ENCODE measurements around the gene MACROD2.

Gene MACROD2

DNA sequence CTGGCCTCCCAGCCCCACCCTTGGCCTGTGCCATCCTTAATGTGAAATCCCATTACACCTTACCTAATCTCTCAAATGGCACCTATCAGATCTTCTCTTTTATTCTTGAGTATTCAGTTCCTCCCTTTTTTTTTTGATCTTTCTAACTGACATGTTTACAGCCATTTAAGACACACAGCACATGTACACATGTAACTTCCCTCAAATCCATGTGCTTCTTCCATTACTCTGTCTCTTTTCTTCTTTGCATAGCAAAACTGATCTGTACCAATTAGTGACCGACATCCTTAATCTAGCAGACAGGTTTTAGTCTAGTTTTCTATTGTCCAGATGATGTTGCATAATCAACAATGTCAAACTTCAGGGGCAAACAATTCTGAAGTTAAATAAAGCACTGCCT lies 755.9 kb downstream of the MACROD2 start:
- Histone ChIP-seq H3K27me3 (ENCODE audit: control insufficient read depth, insufficient read depth, low read length, poor library complexity, severe bottlenecking) (no peaks in the 10 kb centered on the region), H3K4me1 (ENCODE audit: control insufficient read depth, insufficient read depth, low read length) (no peaks in the 10 kb centered on the region), H3K9me3 (ENCODE audit: control insufficient read depth, low read length) (no peaks in the 10 kb centered on the region), H3K27ac (ENCODE audit: insufficient read depth, low read depth, low read length, poor library complexity, severe bottlenecking) (no peak overlapping the region), H3K36me3 (ENCODE audit: control insufficient read depth, insufficient read depth, low read length) (no peaks in the 10 kb centered on the region), H3K4me3 (ENCODE audit: insufficient read depth, low read depth, low read length) (no peak overlapping the region)
- 92 to 100% methylated on average over 1 of the region's 1 CpG for WGBS, 2 experiments

- WGBS, 2 experiments: 87 to 88% methylated on average over 11 to 12 of the region's 12 CpGs
- Histone ChIP-seq H3K4me3 (ENCODE audit: insufficient read depth, low read depth, low read length) (no peak overlapping the region), H3K36me3 (ENCODE audit: control insufficient read depth, insufficient read depth, low read length) (no peaks in the 10 kb centered on the region), H3K4me1 (ENCODE audit: control insufficient read depth, insufficient read depth, low read length) (no peaks in the 10 kb centered on the region), H3K9me3 (ENCODE audit: control insufficient read depth, low read length) (no peaks in the 10 kb centered on the region), H3K27ac (ENCODE audit: insufficient read depth, low read depth, low read length, poor library complexity, severe bottlenecking) (no peak overlapping the region), H3K27me3 (ENCODE audit: control insufficient read depth, insufficient read depth, low read length, poor library complexity, severe bottlenecking) (no peaks in the 10 kb centered on the region)
Observed at GRCh38 chr20:14757728-14758127, 762.4 kb downstream of the MACROD2 start.

DNA sequence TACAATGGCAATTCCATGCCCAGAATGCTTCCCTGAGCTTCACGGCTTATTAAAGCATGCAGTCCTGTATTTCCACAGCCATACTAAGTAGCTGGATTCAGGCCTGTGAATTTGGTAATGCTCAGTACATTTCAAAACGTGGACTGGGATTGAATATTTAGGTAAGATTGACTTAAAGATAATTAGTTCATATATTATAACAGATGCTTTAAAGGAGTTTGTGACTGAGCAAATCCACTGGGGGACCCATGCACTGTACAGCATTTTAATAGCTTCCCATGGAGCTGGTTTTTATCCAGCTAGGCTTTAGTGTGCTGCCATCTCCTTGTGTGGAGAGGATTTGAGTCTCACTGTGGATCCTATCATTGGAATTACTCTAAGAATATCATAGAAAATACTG lies 763.0 kb downstream of the MACROD2 start:
- Histone ChIP-seq H3K36me3 (ENCODE audit: control insufficient read depth, insufficient read depth, low read length) (no peaks in the 10 kb centered on the region), H3K27ac (ENCODE audit: insufficient read depth, low read depth, low read length, poor library complexity, severe bottlenecking) (no peak overlapping the region), H3K27me3 (ENCODE audit: control insufficient read depth, insufficient read depth, low read length, poor library complexity, severe bottlenecking) (no peaks in the 10 kb centered on the region), H3K4me3 (ENCODE audit: insufficient read depth, low read depth, low read length) (no peak overlapping the region), H3K4me1 (ENCODE audit: control insufficient read depth, insufficient read depth, low read length) (no peaks in the 10 kb centered on the region), H3K9me3 (ENCODE audit: control insufficient read depth, low read length) (no peaks in the 10 kb centered on the region)
- 87 to 94% methylated on average over 1 to 2 of the region's 2 CpGs for WGBS, 2 experiments

- no peak overlapping the region for H3K4me3 ChIP-seq (ENCODE audit: insufficient read depth, low read depth, low read length)
- WGBS, 2 experiments: 88 to 90% methylated on average over 4 of the region's 4 CpGs
- no peaks in the 10 kb centered on the region for H3K27me3 ChIP-seq (ENCODE audit: control insufficient read depth, insufficient read depth, low read length, poor library complexity, severe bottlenecking)
- no peaks in the 10 kb centered on the region for H3K9me3 ChIP-seq (ENCODE audit: control insufficient read depth, low read length)
- no peaks in the 10 kb centered on the region for H3K36me3 ChIP-seq (ENCODE audit: control insufficient read depth, insufficient read depth, low read length)
- no peaks in the 10 kb centered on the region for H3K4me1 ChIP-seq (ENCODE audit: control insufficient read depth, insufficient read depth, low read length)
- no peak overlapping the region for H3K27ac ChIP-seq (ENCODE audit: insufficient read depth, low read depth, low read length, poor library complexity, severe bottlenecking)
Observed at GRCh38 chr20:14759979-14760378, 764.7 kb downstream of the MACROD2 start.

DNA sequence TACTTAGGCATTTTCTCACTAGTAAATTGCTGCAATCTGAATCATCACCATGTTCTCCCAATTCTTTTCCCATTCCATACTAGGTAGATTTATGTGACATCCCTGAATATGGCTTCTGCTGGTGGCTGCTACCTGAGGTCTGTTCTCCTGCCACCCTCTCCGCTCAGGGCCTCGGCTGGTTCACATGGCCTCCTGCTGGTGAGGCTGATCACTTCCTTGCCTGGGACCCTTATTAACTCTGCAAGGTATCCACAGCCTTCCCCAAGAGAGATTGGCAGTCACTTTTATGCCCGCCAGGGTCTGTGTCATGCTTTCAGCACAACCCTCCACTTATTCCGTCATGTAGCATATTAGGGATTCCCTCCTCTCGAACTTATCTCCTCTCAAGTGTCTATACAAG lies 766.6 kb downstream of the MACROD2 start:
- no peaks in the 10 kb centered on the region for H3K4me1 ChIP-seq (ENCODE audit: control insufficient read depth, insufficient read depth, low read length)
- no peaks in the 10 kb centered on the region for H3K27me3 ChIP-seq (ENCODE audit: control insufficient read depth, insufficient read depth, low read length, poor library complexity, severe bottlenecking)
- WGBS, 2 experiments: 85 to 87% methylated on average over 5 of the region's 5 CpGs
- H3K9me3 ChIP-seq (ENCODE audit: control insufficient read depth, low read length): no peaks in the 10 kb centered on the region
- no peak overlapping the region for H3K4me3 ChIP-seq (ENCODE audit: insufficient read depth, low read depth, low read length)
- H3K36me3 ChIP-seq (ENCODE audit: control insufficient read depth, insufficient read depth, low read length): no peaks in the 10 kb centered on the region
- no peak overlapping the region for H3K27ac ChIP-seq (ENCODE audit: insufficient read depth, low read depth, low read length, poor library complexity, severe bottlenecking)

DNA sequence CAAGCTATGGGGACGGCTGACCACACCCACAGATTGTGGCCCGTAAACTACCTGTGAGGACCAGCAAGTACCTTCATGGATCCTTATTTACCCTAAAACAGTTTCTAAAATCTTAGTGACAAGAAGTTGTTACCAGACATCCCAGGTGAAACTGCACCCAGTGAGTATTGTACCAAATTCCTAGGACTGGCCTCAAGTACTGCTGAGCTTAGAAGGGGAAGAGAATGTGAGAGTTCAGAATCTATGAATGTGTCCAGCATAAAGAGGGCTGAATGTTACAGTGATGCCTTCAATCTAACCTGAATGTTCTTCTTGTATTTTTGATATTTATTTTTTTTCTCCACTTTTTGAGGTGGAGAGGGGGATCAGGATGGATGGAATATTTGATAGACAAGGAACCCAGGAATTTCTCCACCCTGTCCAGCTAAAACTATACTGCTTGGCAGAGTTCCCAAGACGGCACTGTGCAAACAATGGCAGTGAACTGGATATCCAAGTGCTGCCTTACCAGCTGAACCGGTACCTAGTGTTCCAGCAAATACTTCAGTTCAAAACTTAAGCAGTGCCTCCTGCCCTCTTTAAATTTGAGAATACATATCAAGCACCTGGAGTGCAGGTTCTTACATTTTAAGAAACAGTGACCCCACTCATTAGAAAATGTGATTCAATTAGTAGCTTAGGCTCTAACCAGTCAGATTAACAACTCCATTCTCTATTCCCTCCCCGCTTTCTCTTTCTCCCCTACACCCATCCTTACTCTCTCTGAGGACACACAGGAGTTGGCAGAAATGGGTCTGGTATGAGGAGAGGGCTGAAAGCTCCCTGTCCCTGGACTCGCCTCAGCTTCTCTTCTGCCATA lies 769.4 kb downstream of the MACROD2 start:
- Histone ChIP-seq H3K36me3 (ENCODE audit: control insufficient read depth, insufficient read depth, low read length) (no peaks in the 10 kb centered on the region), H3K27ac (ENCODE audit: insufficient read depth, low read depth, low read length, poor library complexity, severe bottlenecking) (no peak overlapping the region), H3K9me3 (ENCODE audit: control insufficient read depth, low read length) (no peaks in the 10 kb centered on the region), H3K4me1 (ENCODE audit: control insufficient read depth, insufficient read depth, low read length) (no peaks in the 10 kb centered on the region), H3K4me3 (ENCODE audit: insufficient read depth, low read depth, low read length) (no peak overlapping the region), H3K27me3 (ENCODE audit: control insufficient read depth, insufficient read depth, low read length, poor library complexity, severe bottlenecking) (no peaks in the 10 kb centered on the region)
- WGBS, 2 experiments: 57 to 65% methylated on average over 5 to 6 of the region's 6 CpGs

DNA sequence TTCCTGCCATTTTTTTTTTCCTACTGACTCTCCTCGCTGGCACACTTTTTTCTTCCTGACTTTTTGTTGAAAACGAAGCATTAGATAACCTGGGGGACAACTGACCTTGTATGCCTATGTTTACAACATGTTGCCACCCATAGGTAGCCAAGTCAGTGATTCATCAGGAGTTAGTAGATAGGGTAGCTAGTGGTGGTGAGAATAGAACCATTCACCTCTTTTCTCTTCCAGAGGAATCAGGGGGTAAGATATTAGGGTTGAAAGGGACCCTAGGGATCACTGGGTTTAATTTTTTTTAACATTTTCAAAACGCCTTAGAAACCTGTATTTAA lies 770.0 kb downstream of the MACROD2 start:
- WGBS, 2 experiments: 91 to 93% methylated on average over 2 of the region's 3 CpGs
- no peaks in the 10 kb centered on the region for H3K27me3 ChIP-seq (ENCODE audit: control insufficient read depth, insufficient read depth, low read length, poor library complexity, severe bottlenecking)

DNA sequence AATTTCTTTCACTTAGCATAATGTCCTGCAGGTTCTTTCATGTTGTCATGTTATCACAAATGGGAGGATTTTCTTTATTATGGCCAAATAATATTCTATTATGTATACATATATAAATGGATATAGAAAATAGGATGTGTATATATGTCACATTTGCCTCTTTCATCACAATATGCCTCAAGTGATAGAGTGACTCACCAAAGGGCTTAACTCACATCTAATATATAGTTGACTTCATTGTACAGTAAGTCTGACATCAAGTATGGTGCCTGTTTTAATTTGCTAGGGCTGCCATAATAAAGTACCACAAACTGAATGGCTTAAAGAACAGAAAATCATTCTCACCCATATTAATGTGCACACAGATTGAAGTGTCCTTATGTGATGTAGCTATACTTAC lies 778.2 kb downstream of the MACROD2 start:
- Histone ChIP-seq H3K4me3 (ENCODE audit: insufficient read depth, low read depth, low read length) (no peak overlapping the region), H3K4me1 (ENCODE audit: control insufficient read depth, insufficient read depth, low read length) (no peaks in the 10 kb centered on the region), H3K27me3 (ENCODE audit: control insufficient read depth, insufficient read depth, low read length, poor library complexity, severe bottlenecking) (no peaks in the 10 kb centered on the region), H3K9me3 (ENCODE audit: control insufficient read depth, low read length) (peaks cover 2% of the 10 kb centered on the region), H3K27ac (ENCODE audit: insufficient read depth, low read depth, low read length, poor library complexity, severe bottlenecking) (no peak overlapping the region), H3K36me3 (ENCODE audit: control insufficient read depth, insufficient read depth, low read length) (no peaks in the 10 kb centered on the region)

More for the DNA sequence above, 770.0 kb downstream of the MACROD2 start:
- Histone ChIP-seq H3K27ac (ENCODE audit: insufficient read depth, low read depth, low read length, poor library complexity, severe bottlenecking) (no peak overlapping the region), H3K4me3 (ENCODE audit: insufficient read depth, low read depth, low read length) (no peak overlapping the region), H3K9me3 (ENCODE audit: control insufficient read depth, low read length) (no peaks in the 10 kb centered on the region), H3K4me1 (ENCODE audit: control insufficient read depth, insufficient read depth, low read length) (no peaks in the 10 kb centered on the region), H3K36me3 (ENCODE audit: control insufficient read depth, insufficient read depth, low read length) (no peaks in the 10 kb centered on the region)

DNA sequence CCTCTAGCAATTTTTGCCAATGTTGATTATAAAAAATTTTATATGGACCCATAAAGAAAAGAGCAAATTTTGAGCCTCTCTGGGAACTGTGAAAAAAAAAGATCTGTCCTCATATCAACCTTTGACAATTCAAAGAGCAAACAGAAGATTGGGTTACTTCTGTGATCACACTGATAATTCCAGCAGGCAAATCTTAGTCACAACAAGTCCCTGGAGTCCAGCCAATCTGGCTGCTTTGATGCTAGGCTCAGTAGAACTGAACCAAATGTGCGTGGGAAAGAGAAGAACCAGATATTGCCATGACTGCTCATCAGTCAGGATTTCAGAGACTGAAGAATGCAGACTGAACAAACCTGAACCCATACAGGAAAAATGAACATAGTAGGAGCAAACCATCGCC lies 780.5 kb downstream of the MACROD2 start:
- Histone ChIP-seq H3K9me3 (ENCODE audit: control insufficient read depth, low read length) (no peaks in the 10 kb centered on the region), H3K36me3 (ENCODE audit: control insufficient read depth, insufficient read depth, low read length) (no peaks in the 10 kb centered on the region)

DNA sequence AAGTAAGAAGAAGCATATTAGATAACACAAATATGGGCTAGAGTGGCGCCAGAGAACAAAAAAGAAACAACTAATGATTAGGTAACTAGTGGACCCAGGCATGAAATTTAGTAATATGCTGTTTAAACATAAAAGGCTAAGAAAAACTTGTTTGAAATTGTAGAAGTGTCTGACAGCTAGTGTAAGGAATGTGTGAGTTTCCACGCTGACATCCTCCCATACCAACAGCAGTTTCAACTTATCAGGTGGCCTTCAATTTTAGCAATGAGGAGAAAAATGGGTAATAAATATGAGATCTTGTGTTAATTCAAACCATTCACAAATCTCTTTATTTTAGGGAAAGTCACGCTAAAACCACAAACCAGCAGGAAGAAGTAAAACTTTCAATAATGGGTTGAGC lies 782.3 kb downstream of the MACROD2 start:
- Histone ChIP-seq H3K27me3 (ENCODE audit: control insufficient read depth, insufficient read depth, low read length, poor library complexity, severe bottlenecking) (no peaks in the 10 kb centered on the region), H3K36me3 (ENCODE audit: control insufficient read depth, insufficient read depth, low read length) (no peaks in the 10 kb centered on the region), H3K4me1 (ENCODE audit: control insufficient read depth, insufficient read depth, low read length) (no peaks in the 10 kb centered on the region), H3K9me3 (ENCODE audit: control insufficient read depth, low read length) (no peaks in the 10 kb centered on the region), H3K4me3 (ENCODE audit: insufficient read depth, low read depth, low read length) (no peak overlapping the region), H3K27ac (ENCODE audit: insufficient read depth, low read depth, low read length, poor library complexity, severe bottlenecking) (no peak overlapping the region)
- WGBS, 2 experiments: 96 to 99% methylated on average over 2 to 3 of the region's 3 CpGs

More for the DNA sequence above, 780.5 kb downstream of the MACROD2 start:
- Histone ChIP-seq H3K4me1 (ENCODE audit: control insufficient read depth, insufficient read depth, low read length) (no peaks in the 10 kb centered on the region), H3K27ac (ENCODE audit: insufficient read depth, low read depth, low read length, poor library complexity, severe bottlenecking) (no peak overlapping the region), H3K4me3 (ENCODE audit: insufficient read depth, low read depth, low read length) (no peak overlapping the region), H3K27me3 (ENCODE audit: control insufficient read depth, insufficient read depth, low read length, poor library complexity, severe bottlenecking) (no peaks in the 10 kb centered on the region)
- WGBS, 2 experiments: 97 to 100% methylated on average over 2 of the region's 2 CpGs
